GM19463 (cell line): Measurements from ENCODE around the gene PKD1L1.
"Not testable (repeated sequence)": the region's sequence is repeated elsewhere in the genome, so short reads cannot be mapped to it uniquely, and the experiment has no call there.

ENCODE experiments used
- ATAC-seq: cut with Tn5 transposase; IDR thresholded peaks from one replicate; pipeline ENCODE4 v1.9.1; 2021; ENCODE audit warnings: mild to moderate bottlenecking, moderate library complexity; ENCODE audit not compliant: unreplicated experiment

The PKD1L1 gene

DNA sequence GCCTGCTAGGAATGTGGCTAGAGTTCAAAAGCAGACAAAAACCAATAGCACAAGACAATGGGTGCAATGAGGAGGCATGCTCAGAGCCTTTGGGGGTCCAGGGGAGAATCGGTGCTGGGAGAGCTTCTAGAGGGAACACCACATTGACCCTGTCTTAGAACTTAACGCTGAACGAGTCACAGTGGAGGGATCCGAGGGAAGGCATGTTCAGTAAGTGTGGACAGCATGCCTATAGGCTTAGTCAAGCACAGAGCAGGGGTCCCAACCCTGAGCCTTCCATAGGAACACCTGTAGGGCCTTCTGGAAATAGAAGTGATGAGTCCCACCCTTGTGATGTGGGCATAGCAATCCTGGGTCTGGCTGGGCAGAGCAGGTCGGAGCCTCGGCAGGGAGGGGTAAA, 148.7 kb downstream of the PKD1L1 start:
- ATAC-seq = no peak

DNA sequence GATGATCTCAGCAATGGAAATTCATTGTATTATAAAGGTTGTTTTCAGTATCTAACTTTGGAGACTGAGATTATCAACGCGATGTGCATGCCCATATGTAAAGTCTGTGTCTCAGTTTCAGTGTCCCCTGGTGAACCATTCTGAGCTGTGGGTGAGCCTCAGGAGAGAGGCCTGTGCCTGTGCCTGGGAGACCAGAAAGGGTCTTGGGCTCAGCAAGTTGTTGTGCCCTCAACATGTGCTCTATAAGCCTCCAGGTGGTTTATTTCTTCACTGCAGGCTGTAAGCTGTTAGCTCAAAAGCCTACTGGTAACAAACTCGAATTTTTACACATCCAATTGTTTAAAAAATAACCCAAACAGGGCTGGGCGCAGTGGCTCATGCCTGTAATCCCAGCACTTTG, 151.9 kb downstream of the PKD1L1 start:
- ATAC-seq = no peak

DNA sequence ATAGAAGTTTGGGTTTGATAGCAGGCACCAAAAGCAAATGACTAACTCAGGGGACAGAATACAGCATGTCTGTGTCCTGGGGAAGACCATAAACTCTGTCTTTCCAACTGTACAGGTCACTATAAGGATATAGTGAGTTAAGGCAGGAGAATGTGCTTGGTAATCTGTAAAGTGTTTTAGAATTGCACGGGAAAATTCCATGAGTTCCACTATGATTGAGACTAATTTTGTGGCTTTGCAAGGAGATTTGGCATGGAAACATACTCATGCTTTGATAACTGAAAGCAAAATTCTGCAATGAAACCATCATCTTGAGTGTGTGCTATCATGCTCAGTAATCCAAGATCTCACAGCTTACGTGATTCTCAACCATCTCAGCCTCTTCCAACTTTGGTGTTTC, 152.6 kb downstream of the PKD1L1 start:
- no peak for ATAC-seq

DNA sequence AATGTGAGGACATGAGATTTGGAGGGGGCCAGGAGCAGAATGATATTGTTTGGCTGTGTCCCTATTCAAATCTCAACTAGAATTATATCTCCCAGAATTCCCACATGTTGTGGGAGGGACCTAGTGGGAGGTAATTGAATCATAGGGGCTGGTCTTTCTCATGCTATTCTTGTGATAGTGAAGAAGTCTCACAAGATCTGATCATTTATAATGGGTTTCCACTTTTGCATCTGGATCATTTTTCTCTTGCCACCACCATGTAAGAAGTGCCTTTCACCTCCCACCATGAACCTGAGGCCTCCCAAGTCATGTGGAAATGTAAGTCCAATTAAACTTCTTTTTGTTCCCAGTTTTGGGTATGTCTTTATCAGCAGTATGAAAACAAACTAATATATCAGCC, 153.1 kb downstream of the PKD1L1 start:
- not testable (repeated sequence) for ATAC-seq

DNA sequence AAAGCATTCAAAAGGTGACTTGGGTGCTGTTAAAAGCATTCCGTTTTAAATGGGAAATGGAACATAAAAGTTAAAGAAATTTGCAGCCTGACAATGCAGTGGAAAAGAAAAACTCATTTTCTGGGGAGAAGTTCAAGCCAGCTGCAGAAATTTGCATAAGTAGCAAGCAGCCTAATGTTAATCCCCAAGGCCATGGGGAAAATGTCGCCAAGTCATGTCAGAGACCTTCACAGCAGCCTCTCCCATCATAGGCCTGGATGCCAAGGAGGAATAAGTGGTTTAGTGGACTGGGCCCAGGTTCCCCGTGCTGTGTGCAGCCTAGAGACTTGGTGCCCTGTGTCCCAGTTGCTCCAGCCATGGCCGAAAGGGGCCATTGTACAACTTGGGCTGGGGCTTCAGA, 154.2 kb downstream of the PKD1L1 start:
- ATAC-seq = no peak

DNA sequence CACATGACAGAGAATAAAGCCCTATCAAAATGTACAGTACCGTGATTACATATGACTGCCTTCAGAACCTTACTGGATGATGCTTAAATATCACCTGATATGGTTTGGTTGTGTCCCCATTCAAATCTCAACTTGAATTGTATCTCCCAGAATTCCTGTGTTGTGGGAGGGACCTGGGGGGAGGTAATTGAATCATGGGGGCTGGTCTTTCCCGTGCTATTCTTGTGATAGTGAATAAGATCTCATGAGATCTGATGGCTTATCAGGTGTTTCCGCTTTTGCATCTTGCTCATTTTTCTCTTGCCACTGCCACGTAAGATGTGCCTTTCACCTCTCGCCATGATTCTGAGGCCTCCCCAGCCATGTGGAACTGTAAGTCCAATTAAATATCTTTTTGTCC, 155.1 kb downstream of the PKD1L1 start:
- not testable (repeated sequence) for ATAC-seq

DNA sequence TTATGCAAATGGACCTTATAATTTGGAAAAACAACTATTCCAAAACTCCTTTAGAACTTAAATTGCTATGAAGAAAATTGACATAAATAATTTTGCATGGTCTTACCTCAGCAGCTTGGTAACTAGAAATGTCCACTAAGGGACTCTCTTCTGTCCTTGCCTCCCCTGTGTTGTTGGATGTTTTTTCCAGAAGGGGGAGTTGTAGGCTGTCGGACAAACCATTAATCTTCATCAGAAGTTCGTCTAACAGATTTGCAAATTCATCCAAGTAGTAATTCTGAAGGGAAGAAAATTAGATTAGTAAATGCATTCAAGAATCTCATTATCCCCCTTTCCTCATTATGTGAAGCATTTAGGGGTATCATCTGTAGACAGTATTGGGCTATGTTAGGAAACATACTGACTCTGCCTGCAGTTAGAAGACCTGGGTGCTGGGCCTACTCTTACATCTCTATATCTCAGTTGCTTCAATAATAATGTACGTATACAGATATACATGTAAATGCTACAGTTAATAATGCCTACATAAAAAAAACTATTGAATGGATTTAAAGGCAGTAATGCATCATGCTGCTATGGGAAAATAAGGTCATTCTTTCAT, 155.6 kb downstream of the PKD1L1 start:
- no peak for ATAC-seq

DNA sequence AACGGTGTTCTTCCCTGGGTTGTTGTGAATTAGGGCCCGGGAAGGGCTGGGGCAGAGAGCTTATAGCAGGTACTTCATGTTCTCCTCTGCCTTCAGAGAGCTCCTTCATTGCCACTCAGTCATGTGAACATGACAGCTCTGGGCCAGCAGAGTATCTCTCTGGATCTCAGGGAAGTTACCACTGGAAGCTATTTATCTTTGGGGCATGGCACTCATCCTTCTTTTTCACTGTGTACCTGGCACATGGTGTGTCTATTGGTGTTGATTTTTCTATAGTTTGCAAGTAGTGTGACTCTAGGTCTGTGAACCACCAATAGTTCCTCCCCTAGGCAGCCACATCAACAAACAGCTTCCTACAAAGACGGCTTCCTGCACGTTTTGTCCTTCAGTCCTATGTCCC, 156.6 kb downstream of the PKD1L1 start:
- no peak for ATAC-seq

DNA sequence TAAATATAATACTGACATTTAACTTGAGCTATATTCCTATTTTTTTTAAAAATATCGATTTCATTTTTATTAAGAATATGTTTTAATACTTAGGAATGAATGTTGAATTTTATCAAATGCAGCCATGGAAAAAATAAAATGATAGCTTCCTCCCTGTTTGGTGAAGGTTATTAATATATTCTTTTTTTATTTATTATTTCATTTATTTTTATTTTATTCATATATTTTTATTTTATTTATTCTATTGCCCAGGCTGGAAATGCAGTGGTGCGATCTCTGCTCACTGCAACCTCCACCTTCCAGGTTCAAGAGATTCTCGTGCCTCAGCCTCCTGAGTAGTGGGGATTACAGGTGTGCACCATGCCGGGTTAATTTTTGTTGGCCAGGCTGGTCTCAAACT, 160.2 kb downstream of the PKD1L1 start:
- ATAC-seq = no peak

DNA sequence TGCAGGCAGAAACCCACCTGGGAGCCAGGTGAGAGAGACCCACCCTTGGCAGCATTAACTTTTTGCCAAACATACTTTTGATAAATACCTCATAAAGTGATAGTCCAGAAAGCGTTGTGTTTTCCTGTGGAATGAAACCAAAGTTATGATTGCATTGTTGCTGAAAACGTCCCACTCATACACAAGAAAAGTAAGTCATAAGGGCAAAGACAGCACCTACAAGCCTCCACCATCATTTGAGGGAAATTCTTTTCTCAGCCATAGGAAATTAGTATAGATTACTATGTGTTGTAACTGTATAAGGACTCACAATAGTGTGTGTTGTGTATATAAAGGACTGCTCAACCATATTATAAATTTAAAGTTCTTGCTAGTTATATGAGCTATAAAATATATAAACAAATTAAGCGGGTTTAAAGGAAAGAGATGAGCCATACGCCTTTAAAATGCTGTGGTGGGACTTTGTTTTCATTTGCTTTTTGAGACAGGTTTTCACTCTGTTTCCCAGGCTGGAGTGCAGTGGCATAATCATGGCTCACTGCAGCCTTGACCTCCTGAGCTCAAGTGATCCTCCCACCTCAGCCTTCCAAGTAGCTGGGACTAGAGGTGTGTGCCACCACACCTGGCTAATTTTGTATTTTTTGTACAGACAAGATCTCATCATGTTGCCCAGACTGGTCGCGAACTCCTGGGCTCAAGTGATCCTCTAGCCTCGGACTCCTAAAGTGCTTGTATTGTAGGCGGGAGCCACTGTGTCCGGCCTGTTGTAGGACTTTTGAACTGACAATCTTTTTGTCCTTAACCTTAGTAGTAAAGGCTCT, 160.8 kb downstream of the PKD1L1 start:
- ATAC-seq = no peak

DNA sequence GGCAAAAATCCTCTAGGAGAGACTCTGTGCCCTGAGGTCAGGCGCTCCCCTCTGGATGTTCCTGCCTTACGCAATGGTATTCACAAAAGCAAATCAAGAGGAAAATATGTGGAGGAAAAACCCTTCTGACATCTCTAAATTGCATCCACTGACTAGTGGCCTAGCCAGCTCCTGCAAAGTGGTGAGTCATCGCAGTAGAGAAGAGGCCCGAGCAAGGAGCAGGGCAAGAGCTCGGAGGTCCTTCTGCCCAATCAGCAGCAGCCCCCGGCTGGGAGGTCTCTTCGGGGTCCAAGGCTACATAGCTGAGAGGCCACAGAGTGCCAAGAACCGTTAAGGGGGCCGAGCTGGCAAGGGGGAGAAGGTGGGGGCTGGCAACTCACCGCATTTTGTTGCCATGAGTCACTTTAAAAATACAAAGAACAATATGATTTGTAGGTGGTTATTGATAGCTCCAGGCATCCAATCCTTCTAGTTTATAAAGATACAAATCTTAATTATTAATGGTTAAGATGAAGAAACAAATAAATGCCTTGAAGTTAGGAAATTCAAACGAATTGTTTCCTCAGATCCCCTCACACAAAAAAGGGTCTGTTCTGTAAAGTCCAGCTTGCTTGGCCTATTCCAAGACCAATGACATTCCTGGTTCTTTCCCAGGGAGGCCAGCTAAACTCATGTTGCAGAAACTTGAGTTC, 161.6 kb downstream of the PKD1L1 start:
- ATAC-seq = no peak

DNA sequence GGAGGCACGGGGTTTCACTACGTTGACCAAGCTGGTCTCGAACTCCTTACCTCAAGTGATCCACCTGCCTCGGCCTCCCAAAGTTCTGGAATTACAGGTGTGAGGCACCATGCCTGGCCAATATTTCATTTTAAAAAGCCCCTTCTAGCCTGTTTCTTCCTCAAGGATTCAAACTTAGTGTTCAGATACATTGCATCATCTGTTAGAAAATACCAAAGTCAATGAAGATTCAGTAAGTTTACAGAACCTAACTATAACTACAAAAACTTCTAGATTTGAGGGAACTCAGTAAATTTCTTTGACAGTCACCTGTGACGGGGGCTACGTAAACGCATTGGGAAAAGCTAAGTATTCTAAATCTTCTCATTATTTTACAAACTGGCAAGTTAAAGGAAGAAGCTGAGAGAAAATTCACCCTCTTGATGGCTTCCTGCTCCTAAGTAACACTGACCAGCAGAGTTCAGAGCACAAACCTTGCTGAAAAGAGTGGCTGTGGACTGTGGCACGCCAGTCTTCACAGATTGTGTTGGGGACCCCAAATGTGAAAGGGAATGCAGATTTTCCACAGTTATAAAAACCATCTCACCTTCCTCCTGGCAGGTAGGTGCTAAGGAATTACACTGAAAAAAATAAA, 162.2 kb downstream of the PKD1L1 start:
- no peak for ATAC-seq

DNA sequence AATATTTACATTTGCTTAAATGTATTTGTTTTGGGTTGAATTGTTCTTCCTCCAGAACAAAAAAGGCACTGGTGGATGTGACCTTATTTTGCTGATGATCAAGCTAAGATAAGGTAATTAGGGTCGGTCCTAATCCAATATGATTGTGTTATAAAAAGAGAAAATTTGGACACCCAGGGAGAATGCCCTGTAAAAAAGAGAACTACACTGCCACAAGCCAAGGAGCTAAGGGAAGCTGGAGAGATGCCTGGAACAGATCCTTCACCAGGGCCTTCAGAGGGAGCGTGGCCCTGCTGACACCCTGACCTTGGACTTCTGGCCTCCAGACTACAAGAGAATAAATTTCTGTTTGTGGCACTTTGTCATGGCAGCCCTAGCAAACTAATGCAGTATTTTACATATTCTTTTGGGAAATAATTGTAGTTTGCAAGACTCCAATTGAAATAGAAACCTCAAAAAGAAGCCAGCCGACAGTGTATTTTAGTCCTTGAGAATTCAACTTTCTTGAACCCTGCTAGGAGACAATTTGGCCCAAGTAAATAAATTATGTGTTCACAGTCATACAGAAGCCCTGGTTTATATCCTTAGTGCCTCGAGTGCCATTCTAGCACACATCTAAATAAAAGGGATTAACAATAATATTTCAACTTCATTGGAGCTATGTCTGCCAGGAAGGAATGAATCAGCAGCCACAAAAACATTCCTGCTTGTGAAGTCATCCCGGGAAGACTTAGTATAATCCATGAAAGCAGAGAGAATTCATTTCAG, 164.6 kb downstream of the PKD1L1 start:
- ATAC-seq = no peak

DNA sequence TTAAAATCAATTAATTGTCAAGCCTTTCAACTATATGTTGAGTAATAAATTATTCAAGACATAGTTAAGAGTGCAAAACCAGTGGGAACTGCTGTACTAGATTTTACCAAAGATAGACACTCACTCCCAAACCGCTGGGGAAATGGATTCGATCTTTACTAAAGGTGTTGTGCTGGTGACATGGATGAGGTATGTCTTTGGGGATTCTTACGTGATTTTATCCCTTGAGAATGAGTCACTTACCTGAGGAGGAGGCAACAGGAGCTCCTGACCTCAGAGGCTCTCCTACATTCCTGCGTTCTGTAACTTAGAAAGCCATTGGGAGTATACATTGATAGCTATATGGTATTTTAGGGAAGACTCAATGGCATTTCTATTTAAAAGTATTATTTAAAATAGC, 165.5 kb downstream of the PKD1L1 start:
- no peak for ATAC-seq

DNA sequence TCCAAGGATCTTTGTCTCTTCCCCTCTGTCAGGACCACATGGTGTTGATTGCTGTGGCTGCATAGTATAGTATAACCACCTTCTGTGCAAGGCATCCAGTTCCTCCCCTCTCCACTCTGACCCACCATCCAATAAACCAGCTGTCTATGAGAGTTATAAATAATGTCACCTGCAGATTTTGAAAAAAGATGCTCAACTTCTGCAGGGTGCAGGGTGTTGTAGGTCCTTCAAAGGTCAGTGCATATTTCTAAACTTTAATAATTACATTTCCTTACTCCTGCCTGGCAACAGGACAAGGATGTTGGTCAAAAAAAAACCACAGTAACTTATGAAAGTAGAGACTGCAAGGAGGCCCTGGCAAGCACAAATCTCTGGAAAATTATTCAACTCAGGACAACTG, 166.2 kb downstream of the PKD1L1 start:
- ATAC-seq = no peak

DNA sequence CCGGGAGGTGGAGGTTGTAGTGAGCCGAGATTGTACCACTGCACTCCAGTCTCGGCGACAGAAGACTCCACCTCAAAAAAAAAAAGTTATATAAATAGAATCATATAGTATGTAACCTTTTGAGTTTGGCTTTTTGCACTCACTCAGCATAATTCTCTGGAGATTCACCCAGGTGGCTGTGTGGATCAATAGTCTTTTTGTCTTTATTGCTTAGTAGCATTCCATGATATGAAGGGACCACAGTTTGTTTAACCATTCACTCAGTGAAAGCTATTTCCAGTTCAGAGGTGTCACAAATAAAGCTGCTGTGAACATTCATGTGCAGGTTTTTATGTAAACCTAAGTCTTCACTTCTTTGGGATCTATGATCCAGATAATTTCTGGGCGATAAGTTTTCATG, 167.7 kb downstream of the PKD1L1 start:
- ATAC-seq = no peak

DNA sequence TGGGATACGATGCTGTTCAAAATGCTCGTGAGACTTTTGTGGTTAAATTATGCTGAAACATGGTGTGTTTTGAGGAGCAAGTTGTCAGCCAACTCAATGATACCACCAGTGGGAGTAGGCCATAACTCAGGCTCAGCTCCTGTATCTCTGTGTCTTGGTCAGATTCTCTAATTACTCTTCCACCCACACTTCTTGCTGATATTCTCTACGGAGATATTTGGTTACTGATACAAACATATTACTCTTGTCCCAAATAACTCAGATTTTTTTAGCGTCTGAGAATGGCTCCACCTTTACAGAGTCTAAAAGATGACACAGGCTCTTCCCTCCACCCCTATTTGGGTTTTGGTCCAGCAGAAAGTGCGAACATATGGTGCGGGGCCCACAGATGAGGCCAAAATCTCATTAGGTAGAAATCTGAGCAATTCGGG, 168.9 kb downstream of the PKD1L1 start:
- no peak for ATAC-seq

DNA sequence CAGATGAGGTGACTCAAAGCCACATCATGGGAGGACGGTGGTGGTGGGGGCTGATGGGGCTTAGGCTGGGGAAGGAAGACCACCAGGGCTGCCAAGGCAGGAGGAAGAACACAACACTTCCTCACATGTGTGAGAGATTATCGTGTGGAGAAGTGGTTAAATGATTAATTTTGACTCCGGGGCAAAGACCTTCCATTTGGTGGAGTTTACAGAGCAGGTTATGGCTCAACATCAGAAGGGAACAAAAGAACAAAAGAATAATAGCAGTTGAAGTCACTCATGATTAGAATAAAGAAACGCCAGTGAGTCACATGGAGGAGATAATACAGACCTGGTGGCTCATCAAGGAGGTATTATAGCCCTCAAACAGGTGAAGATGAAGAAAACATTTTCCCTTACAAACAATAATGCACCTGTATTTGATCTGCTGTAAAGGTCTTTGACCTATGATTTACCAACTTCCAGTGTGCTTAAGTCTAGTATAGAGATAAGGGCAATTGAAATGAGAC, 170.1 kb downstream of the PKD1L1 start:
- no peak for ATAC-seq

DNA sequence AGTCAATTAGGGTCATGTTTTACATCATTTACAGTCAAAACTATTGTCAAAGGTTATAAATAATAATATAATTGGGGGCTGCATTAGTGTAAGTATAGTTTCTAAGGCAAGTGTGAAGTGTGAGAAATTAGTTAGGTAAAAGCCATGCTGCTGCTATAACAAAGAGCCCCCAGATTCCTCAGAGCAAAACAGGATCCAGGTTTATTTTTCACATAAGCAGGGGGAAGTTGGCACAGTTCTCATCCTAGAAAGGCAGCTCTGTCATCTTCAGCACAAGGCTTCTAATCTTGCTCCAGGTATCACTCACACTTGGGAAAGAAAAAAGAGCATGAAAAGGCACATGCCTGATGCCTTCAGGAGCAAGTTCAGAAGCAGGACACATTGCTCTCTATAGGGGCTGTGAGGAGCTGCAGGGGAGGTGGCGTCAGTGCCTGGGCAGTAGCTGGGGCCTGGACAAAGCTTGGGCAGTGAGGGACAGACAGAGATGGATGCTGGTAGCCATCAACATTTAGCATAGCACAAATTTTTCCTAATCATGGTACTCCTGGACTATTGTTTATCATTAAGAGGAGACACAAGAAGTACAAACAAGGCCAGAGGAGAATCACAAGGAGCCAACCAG, 170.6 kb downstream of the PKD1L1 start:
- ATAC-seq = no peak

DNA sequence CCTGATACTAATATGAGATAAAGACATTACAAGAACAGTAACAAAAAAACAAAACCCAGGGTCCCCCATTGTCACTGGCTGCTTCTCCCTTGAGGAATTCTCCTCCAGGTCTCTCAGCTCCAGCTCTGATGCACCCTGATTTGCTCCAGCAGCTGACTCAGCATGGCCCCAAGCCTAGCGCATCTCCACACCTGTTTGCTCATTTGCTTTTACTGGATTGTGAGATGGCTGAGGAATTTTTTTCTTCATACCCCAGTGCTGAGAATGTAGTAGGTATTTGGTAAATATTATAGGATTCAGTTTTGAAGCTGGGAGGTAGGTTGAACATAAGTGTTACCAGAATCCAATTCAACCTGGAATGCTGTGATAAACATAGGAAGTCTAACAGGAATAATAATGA, 171.9 kb downstream of the PKD1L1 start:
- ATAC-seq = no peak
